Esophagus squamous epithelium (tissue), 4 donors: Measurements from ENCODE around the gene RANBP3.

Experiments
- CTCF ChIP-seq, 6 experiments: fragments of 450-650 bp in 4 of 6; fragments of 200-600 bp in 2 of 6; sonication (generic) in 2 of 6; IDR thresholded peaks; one replicate each; pipeline ENCODE4 v1.5.1; 2016 to 2019; ENCODE audit warnings: antibody characterized with exemption in 6 of 6, mild to moderate bottlenecking in 4 of 6, moderate library complexity in 4 of 6
- POLR2A ChIP-seq, 4 donors: fragments of 450-650 bp; IDR thresholded peaks; one replicate each; pipeline ENCODE4 v1.6.1; 2017; ENCODE audit warnings: antibody characterized with exemption in 4 of 4, mild to moderate bottlenecking in 4 of 4, moderate library complexity in 3 of 4

- TF ChIP-seq CTCF (IDR thresholded peaks at IDR 0.05) (no peak), POLR2A (IDR thresholded peaks at IDR 0.05) (no peak)
These were observed 11.7 kb downstream of the RANBP3 start for GRCh38 chr19:5966215-5966614.
